ENCODE results near the gene CRB1.

CRB1 gene

GRCh38 chr1:197366996-197367395 lies 98.9 kb downstream of the CRB1 start:
- no peak for DNase-seq (ENCODE audit: low read depth)
- TF ChIP-seq, protein P1, sequence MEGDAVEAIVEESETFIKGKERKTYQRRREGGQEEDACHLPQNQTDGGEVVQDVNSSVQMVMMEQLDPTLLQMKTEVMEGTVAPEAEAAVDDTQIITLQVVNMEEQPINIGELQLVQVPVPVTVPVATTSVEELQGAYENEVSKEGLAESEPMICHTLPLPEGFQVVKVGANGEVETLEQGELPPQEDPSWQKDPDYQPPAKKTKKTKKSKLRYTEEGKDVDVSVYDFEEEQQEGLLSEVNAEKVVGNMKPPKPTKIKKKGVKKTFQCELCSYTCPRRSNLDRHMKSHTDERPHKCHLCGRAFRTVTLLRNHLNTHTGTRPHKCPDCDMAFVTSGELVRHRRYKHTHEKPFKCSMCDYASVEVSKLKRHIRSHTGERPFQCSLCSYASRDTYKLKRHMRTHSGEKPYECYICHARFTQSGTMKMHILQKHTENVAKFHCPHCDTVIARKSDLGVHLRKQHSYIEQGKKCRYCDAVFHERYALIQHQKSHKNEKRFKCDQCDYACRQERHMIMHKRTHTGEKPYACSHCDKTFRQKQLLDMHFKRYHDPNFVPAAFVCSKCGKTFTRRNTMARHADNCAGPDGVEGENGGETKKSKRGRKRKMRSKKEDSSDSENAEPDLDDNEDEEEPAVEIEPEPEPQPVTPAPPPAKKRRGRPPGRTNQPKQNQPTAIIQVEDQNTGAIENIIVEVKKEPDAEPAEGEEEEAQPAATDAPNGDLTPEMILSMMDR (IDR thresholded peaks at IDR 0.05; ENCODE audit: control insufficient read depth, extremely low read depth, insufficient read depth): no peak
- no peak overlapping the region for H3K4me3 ChIP-seq (ENCODE audit: low read depth, low read length)

DNA sequence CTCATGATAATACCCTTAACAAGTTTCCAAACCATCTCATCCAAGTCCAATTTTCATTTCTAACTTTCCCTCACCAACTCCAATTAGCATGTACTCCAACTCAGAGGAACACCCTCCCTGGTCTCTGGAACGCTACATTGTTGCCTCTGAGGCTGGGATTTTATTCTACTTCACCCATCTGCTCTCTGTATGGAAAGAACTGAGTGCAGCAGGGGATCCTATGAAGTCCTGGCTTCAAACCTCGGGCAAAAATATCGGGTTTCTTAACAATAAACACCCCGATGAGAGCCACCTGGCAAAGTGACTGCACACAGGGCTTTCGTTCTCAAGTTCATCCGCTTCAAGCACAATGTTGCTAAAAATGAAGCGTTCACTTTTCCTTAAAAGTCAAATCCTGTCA lies 99.6 kb downstream of the CRB1 start:
- DNase-seq (ENCODE audit: low read depth): no peak
- TF ChIP-seq, protein P1 (IDR thresholded peaks at IDR 0.05; ENCODE audit: control insufficient read depth, extremely low read depth, insufficient read depth): no peak
- no peak overlapping the region for H3K4me3 ChIP-seq (ENCODE audit: low read depth, low read length)

GRCh38 chr1:197374428-197374827 lies 106.4 kb downstream of the CRB1 start:
- no peak for DNase-seq (ENCODE audit: low read depth)
- H3K4me3 ChIP-seq (ENCODE audit: low read depth, low read length): no peak overlapping the region
- TF ChIP-seq, protein P1 (IDR thresholded peaks at IDR 0.05; ENCODE audit: control insufficient read depth, extremely low read depth, insufficient read depth): no peak

GRCh38 chr1:197384471-197384870 lies 116.4 kb downstream of the CRB1 start:
- no peak overlapping the region for H3K4me3 ChIP-seq (ENCODE audit: low read depth, low read length)
- TF ChIP-seq, protein P1 (IDR thresholded peaks at IDR 0.05; ENCODE audit: control insufficient read depth, extremely low read depth, insufficient read depth): no peak
- DNase-seq (ENCODE audit: low read depth): no peak

DNA sequence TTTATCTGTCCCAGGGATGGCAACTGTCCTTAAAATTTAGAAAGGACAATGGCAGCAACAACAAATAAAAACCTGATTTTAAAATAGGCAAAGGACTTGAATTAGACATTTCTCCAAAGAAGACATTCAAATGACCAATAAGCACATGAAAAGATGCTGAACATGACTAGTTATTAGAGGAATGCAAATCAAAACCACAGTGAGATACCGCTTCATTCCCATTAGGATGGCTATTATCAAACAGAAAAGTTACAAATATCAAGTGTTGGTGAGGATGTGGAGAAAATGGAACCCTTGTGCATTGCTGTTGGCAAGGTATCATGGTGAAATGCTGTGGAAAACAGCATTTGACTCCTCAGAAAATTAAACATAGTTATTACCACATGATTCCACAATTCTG lies 120.7 kb downstream of the CRB1 start:
- H3K4me3 ChIP-seq (ENCODE audit: low read depth, low read length): no peak overlapping the region
- TF ChIP-seq, protein P1 (IDR thresholded peaks at IDR 0.05; ENCODE audit: control insufficient read depth, extremely low read depth, insufficient read depth): no peak
- no peak for DNase-seq (ENCODE audit: low read depth)

GRCh38 chr1:197390856-197391255 lies 122.8 kb downstream of the CRB1 start:
- TF ChIP-seq, protein P1 (IDR thresholded peaks at IDR 0.05; ENCODE audit: control insufficient read depth, extremely low read depth, insufficient read depth): no peak
- no peak overlapping the region for H3K4me3 ChIP-seq (ENCODE audit: low read depth, low read length)
- DNase-seq (ENCODE audit: low read depth): no peak

Measured in LNCaP clone FGC (cell line).